Gastrocnemius medialis (tissue), 4 donors: ENCODE results near the gene SMURF1.

Experiments used
- POLR2A ChIP-seq, 2 donors: fragments of 450-650 bp; IDR thresholded peaks; one replicate each; pipeline ENCODE4 v1.6.1; 2017; ENCODE audit warnings: antibody characterized with exemption in 2 of 2, mild to moderate bottlenecking in 2 of 2, moderate library complexity in 2 of 2
- TF ChIP-seq, protein P1 (sequence below), 5 experiments: fragments of 450-650 bp in 3 of 5; fragments of 200-600 bp in 2 of 5; sonication (generic) in 2 of 5; IDR thresholded peaks in 4 of 5; conservative IDR thresholded peaks in 1 of 5; 1 replicate in 4 of 5; 2 replicates in 1 of 5; pipeline ENCODE4 v1.5.1; 2016 to 2019; ENCODE audit warnings: antibody characterized with exemption in 5 of 5, mild to moderate bottlenecking in 3 of 5, moderate library complexity in 3 of 5

DNA sequence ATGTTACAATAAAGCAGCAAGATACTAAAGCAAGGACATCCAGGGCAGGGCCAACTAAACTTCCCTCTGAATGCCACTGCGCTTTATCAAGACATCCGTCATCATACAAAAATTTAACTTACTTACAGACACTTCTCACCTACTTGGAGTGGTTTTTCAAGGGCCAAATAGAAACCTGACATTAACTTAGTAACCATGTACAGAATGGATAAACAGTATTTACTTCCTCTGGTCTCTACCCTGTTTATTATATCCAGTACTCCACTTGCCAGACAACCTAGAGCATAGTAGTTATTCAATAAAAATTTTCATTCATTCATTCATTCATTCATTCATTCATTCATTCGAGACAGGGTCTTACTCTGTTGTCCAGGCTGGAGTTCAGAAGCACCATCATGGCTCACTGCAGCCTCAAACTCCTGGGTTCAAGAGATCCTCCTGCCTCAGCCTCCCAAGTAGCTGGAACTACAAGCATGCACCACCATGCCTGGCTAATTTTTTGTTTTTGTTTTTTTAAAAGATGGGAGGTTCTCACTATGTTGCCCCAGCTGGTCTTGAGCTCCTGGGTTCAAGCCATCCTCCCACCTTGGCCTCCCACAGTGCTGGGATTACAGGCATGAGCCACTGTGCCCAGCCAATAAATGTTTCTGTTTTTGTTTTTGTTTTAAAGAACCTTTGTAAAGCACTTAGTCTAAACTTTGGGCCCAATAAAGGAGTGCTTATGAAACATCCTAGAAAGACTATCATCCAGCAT, 19.0 kb downstream of the SMURF1 start:
- no peak for TF ChIP-seq POLR2A (IDR thresholded peaks at IDR 0.05)
- TF ChIP-seq, protein P1, sequence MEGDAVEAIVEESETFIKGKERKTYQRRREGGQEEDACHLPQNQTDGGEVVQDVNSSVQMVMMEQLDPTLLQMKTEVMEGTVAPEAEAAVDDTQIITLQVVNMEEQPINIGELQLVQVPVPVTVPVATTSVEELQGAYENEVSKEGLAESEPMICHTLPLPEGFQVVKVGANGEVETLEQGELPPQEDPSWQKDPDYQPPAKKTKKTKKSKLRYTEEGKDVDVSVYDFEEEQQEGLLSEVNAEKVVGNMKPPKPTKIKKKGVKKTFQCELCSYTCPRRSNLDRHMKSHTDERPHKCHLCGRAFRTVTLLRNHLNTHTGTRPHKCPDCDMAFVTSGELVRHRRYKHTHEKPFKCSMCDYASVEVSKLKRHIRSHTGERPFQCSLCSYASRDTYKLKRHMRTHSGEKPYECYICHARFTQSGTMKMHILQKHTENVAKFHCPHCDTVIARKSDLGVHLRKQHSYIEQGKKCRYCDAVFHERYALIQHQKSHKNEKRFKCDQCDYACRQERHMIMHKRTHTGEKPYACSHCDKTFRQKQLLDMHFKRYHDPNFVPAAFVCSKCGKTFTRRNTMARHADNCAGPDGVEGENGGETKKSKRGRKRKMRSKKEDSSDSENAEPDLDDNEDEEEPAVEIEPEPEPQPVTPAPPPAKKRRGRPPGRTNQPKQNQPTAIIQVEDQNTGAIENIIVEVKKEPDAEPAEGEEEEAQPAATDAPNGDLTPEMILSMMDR (IDR thresholded peaks at IDR 0.05 in 4 of 5, conservative IDR thresholded peaks at IDR 0.05 in 1 of 5), result no peak
